Stimulated activated memory B cell treated with anti-CD40 and anti-IgM and Interleukin-4, amounts not matched to agents 10 μg/mL and 1 μg/mL and 100 μg/mL, for 72 hours (primary cell): Measurements from ENCODE around the gene BRWD1.
"Not testable (repeated sequence)": the region's sequence is repeated elsewhere in the genome, so short reads cannot be mapped to it uniquely, and the experiment has no call there.

ENCODE experiments used
- ATAC-seq: fragments of 150-1000 bp; cut with Tn5 transposase; 2 replicates; pipeline ENCODE4 v1.10.0; 2021
- H3K27ac Mint-ChIP-seq: one replicate; pipeline ENCODE4 v1.8.0; 2022; ENCODE audit warnings: mild to moderate bottlenecking, mixed read lengths
- H3K27me3 Mint-ChIP-seq: one replicate; pipeline ENCODE4 v1.8.0; 2022; ENCODE audit warnings: mixed read lengths
- H3K36me3 Mint-ChIP-seq: one replicate; pipeline ENCODE4 v1.8.0; 2022; ENCODE audit warnings: mixed read lengths
- H3K4me1 Mint-ChIP-seq: one replicate; pipeline ENCODE4 v1.8.0; 2022; ENCODE audit warnings: mixed read lengths
- H3K4me3 Mint-ChIP-seq: one replicate; pipeline ENCODE4 v1.8.0; 2022; ENCODE audit warnings: mild to moderate bottlenecking, moderate library complexity, mixed read lengths
- H3K9me3 Mint-ChIP-seq: one replicate; pipeline ENCODE4 v1.8.0; 2022; ENCODE audit warnings: mixed read lengths

BRWD1 gene

GRCh38 chr21:39136138-39136537 lies 177.3 kb downstream of the BRWD1 start:
- not testable (repeated sequence) for H3K4me1 Mint-ChIP-seq, H3K9me3 Mint-ChIP-seq, H3K27ac Mint-ChIP-seq

GRCh38 chr21:39134288-39134810 lies 179.1 kb downstream of the BRWD1 start:
- H3K4me1 Mint-ChIP-seq, result no peaks in the 10 kb centered on the region
- no peak overlapping the region for H3K4me3 Mint-ChIP-seq
- H3K9me3 Mint-ChIP-seq, result no peaks in the 10 kb centered on the region
- no peaks in the 10 kb centered on the region for H3K36me3 Mint-ChIP-seq
- no peak for ATAC-seq
- no peak overlapping the region for H3K27ac Mint-ChIP-seq
- peaks cover 8% of the 10 kb centered on the region for H3K27me3 Mint-ChIP-seq

More at GRCh38 chr21:39136138-39136537, 177.3 kb downstream of the BRWD1 start:
- not testable (repeated sequence) for H3K27me3 Mint-ChIP-seq, H3K4me3 Mint-ChIP-seq, ATAC-seq, H3K36me3 Mint-ChIP-seq
